Measurements from ENCODE around the gene MORN4.
A peak's percentile ranks its signal among the peaks of the same experiment; 100 is the strongest.
"Not testable (repeated sequence)": the region's sequence is repeated elsewhere in the genome, so short reads cannot be mapped to it uniquely, and the experiment has no call there.

MORN4 gene

GRCh38 chr10:97632949-97633884 lies at the start of gene MORN4:
Gene MORN4 (minus strand): TSS chr10:97633500. CDS start chr10:97619653, 13,847 bp downstream.
- DNase-seq, result peak; percentile 50 to 82

DNA sequence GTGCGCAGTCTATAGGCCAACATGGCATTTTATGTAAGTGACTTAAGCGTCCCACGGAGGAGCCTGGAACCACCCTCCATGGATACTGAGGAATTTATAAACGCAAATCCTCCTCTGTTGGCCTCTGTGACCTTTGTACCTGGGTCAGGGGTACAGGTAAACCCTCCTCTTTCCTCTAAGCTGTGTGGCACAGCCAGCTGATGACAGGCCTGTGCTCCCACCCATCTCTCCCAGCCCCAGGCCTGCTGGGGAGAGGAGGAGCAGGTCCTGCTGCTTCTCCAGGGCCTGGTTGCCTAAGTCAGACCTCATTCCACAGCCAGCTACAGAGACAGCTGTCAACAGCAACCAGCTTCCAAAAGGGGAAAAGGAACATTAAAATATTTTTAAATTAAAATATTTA lies 48.7 kb upstream of the MORN4 start:
- no peak for DNase-seq

GRCh38 chr10:97679594-97679993 lies 46.3 kb upstream of the MORN4 start:
- no peak for DNase-seq

DNA sequence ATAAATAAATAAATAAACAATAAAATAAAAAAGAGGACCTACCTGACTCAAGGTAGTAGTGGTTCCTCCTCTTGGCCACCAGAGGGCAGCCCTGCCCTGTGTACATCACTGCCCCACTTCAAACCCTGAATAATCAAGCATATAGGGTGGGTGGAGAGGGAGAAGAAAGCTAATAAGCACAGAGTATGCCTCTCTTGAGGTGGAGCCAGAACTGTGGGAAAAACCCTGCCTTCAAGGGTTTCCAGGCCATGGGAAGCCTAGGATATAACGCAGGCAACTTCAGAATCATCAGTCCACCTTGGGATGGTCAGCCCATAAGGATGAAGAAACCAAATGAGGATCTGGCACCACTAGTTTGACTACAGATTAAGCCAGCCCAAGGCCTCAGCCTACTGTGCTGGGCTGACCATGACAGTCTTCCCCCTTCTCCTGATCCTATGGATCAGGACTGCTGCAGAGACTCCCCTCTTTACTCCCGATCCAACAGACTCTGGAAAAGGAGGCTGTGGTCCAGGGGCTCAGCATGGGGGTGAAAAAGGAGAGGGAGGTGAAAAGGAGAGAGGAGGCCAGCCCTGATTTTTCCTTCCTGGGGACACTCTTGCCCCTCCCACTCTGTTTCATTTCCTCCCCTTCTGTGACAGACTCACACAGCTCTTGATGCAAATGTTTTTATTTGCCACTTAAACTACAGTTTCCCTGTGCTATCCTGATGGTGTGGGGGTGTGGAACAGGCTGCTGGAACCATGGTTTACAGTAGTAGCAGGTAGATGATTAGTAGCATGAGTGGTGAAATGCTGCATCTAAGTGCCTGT lies 43.7 kb upstream of the MORN4 start:
- DNase-seq, result no peak

- DNase-seq, result no peak
Measured at GRCh38 chr10:97675222-97675621, 41.9 kb upstream of the MORN4 start.

DNA sequence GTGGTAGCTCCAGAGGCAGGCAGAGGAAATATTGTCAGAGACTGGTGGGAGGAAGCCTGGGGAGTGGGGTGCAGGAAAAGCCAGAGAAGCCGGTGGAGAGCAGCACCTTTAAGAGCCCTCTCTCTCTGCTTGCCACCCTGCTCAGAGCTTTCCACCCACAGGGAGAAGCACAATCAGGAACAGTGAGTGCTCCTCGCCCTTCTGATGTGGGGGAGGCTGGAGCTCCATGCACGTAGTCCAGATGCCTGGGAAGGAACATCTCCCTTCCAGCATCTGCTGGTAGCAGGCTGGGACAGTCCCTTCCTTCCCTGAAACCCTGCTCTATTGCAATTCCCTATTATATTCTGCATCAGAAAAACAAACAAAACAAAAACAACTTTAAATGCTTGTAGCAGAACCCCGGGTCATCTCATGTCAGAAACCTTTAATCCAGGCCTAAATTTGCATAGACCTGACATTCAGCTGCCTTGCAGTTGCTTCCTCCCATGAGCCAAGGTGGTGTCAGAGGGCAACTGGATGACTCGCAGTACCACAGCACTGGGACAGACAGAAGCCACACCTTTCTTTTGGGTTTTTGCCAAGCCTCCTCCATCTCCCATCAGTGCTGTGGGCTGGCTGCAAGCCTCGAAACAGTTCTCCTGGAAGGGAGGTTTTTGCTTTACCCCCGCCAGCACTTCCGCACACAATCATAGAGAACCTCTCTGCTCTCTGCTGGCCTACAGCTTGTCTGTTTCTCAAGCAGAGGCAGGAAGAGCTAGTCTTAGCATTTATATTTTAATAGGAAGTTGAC lies 40.6 kb upstream of the MORN4 start:
- no peak for DNase-seq

- DNase-seq, result no peak
Measured at GRCh38 chr10:97669571-97669970, 36.3 kb upstream of the MORN4 start.

DNA sequence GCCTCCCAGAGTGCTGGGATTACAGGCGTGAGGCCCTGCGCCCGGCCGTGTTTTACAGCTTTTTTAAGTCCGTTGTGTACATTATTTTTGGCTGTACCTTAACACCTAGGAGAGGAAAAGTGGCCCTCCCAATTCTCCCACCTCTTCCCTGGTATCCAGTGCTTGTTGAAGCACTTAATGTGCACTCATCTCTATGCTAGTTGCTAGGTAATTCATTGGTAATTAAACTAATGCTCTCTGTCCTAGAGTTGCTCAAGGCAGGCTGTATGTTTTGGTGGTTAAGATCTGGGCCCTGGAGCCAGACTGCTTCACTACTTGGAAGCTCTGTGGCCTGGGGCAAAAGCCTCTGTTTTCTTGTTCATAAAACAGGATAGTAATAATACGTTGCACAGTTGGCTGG lies 34.2 kb upstream of the MORN4 start:
- DNase-seq, result no peak

DNA sequence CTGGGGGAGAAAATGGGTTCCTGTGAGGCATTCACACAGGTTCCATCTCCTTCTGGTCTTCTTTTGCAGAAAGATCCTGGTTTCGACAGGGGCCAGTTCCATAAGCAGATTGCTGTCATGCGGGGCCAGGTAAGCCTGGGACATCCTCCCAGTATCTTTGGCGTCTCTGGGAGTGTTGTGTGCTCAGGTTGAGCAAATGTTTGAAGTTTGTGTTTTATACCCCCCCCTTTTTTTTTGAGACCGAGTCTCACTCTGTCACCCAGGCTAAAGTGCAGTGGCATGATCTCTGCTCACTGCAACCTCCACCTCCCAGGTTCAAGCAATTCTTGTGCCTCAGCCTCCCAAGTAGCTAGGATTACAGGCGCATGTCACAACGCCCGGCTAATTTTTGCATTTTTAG lies 33.7 kb upstream of the MORN4 start:
- DNase-seq, result no peak

DNA sequence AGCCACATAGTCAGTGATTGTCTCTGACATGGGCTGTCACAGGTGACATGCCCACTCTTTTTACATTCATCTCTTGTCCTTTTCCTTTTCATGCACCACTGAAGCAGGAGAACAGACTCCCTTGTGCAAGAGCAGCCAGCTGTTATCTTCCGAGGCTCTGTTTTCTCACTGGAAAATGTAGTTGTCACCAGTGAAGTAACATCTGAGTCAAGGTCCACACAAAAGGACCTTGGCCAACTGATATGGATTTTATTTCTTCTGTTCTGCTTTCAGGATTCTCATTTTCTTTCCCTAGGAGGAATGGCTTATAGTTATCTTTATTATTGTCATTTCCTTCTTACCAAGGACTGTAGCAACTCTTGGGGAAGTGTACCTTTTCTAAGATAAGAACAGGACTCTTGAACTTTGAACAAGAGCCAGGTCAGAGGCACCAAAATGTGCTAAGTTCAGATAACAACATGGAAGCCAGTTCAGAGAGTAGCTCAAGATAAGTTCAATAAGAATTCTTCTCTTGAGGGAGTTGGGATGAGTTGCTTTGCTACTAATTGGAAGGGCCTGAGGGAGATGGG lies 31.1 kb upstream of the MORN4 start:
- DNase-seq, result no peak

- no peak for DNase-seq
Measured at GRCh38 chr10:97659589-97659988, 26.3 kb upstream of the MORN4 start.

GRCh38 chr10:97656777-97657176 lies 23.5 kb upstream of the MORN4 start:
- no peak for DNase-seq

DNA sequence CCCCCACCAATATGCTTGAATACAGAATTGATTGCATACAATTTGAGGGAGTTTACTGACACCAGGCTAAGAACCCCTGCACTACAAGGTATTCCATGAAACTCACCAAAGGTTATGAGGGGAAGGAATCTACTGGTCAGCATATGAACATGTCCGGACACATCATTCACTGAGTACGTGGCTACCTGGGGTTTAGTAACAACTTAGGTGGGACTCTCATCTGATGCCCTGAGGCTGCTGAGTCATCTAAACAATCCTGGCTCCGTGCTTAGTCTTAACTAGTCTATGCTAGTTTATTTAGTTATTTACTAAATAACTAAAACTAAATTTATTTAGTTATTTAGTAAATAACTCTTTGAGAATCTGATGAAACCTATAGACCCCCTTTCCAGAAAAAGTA lies 18.5 kb upstream of the MORN4 start:
- DNase-seq, result no peak

- no peak for DNase-seq
Measured at GRCh38 chr10:97650726-97651125, 17.4 kb upstream of the MORN4 start.

GRCh38 chr10:97649405-97649750 lies 16.1 kb upstream of the MORN4 start:
- not testable (repeated sequence) for DNase-seq

GRCh38 chr10:97648562-97649404 lies 15.5 kb upstream of the MORN4 start:
- no peak for DNase-seq

DNA sequence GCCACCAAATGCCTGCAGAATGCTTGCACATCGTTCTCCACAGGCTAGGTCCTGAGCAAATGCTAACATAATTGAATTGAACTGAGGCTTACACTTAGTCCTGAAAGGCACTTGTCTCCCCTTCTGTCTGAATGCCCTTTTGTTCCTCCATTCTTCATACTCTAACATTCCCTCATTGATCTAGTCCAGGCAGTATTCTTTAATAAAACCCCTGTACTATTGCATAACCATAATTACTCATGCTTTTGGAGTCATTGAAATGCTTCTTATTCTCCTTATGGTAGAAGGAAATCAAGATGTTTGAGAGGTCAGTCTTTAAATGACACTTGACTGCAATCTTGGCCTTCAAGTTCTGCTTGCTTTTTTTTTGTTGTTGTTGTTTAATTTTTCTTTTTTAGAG lies 14.3 kb upstream of the MORN4 start:
- DNase-seq, result no peak

DNA sequence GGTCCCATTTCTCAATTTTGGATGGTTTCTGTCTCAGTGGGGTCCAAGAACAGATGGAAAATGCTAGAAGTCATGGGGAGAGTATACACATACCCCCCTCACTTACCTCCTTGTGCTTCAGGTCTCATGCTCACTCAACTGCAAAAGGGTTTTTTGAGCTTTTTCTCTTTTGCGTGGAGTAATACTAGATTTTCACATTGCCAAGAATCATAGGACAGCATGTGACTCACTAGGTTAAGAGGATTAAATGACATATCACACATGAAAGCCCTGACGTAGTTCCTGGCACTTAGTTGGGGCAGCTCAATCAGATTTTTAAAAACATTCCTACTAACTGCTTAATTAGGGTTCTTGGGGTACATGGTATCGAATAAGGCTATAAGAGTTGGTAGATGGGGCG lies 11.6 kb upstream of the MORN4 start:
- no peak for DNase-seq

- no peak for DNase-seq
Measured at GRCh38 chr10:97643441-97643985, 10.2 kb upstream of the MORN4 start.

DNA sequence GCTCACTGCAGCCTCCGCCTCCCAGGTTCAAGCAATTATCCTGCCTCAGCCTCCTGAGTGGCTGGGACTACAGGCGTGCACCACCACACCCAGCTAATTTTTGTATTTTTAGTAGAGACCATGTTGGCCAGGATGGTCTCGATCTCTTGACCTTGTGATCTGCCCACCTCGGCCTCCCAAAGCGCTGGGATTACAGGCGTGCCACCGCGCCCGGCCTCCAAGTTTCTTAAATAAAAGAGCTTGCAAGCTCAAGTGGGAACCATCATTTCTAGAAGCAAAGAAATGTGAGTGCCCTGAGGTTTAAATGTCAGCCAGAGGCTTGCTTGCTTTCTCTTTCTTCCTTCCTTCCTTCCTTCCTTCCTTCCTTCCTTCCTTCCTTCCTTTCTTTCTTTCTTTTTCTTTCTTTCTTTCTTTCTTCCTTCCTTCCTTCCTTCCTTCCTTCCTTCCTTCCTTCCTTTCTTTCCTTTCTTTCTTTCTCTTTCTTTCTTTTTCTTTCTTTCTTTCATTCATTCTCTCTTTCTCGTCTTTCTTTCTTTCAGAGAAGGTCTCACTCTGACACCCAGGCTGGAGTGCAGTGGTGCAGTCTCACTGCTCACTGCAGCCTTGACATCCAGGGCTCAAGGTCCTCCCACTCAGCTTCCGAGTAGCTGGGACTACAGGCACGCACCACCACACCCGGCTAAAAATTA lies 9.3 kb upstream of the MORN4 start:
- not testable (repeated sequence) for DNase-seq
